Measurements from ENCODE around the gene SLC37A1. TPM values are rescaled to one million over a fixed set of nuclear protein-coding genes. Genes with fewer than 3 reads are reported as not detected.

The SLC37A1 gene
- total RNA-seq, 2 donors from 2014 or later = 98.5 to 118 TPM

DNA sequence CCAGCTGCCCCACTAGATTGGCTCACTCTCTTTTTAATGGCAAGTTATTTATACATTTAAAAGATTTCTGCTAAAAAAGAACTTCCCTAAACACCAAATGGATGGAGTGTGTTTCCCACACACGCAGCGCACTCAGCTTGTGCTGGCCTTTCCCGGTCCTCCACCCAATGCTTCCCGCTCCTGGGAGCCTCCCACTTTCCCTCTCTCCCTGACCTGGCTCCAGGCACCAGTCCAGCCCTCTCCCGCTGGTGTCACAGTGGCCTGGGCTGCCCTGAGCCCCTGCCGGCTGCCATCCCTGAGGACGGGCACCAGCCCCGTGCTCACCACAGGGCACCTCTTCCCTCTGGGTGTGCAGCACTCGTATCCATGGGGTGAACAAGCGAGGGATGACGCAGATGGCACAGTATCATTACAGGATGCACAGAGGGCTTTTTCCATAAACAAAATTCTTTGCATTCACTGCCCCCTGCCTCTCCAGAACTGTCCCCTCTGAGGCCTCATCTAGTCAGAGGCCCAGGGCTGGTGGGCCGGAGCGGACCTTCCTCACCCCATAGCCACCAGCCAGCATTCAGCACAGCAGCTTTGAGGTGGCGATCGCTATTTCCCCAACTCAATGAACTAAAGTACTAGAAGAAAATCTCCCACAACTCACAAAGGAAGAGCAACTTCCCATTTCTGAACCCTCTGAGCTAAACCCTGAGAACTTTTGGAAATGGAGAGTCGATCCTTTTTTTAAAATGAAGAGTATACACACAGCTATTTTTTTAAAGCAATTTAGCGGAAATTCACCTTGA lies 68.5 kb downstream of the SLC37A1 start:
- no peaks in the 10 kb centered on the region for H3K4me1 ChIP-seq
- TF ChIP-seq, protein P1, sequence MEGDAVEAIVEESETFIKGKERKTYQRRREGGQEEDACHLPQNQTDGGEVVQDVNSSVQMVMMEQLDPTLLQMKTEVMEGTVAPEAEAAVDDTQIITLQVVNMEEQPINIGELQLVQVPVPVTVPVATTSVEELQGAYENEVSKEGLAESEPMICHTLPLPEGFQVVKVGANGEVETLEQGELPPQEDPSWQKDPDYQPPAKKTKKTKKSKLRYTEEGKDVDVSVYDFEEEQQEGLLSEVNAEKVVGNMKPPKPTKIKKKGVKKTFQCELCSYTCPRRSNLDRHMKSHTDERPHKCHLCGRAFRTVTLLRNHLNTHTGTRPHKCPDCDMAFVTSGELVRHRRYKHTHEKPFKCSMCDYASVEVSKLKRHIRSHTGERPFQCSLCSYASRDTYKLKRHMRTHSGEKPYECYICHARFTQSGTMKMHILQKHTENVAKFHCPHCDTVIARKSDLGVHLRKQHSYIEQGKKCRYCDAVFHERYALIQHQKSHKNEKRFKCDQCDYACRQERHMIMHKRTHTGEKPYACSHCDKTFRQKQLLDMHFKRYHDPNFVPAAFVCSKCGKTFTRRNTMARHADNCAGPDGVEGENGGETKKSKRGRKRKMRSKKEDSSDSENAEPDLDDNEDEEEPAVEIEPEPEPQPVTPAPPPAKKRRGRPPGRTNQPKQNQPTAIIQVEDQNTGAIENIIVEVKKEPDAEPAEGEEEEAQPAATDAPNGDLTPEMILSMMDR (IDR thresholded peaks at IDR 0.05) = no peak
- H3K9ac ChIP-seq (ENCODE audit: low read depth in 2 of 2, low read length in 2 of 2) = no peak overlapping the region
- no peaks in the 10 kb centered on the region for H3K27me3 ChIP-seq
- no peaks in the 10 kb centered on the region for H3K9me3 ChIP-seq
- no peak overlapping the region for H3K27ac ChIP-seq
- intact Hi-C loops (cut with DNase I) = no loop called here
- no peak overlapping the region for H3K4me3 ChIP-seq
- DNase-seq = no peak
- no peaks in the 10 kb centered on the region for H3K36me3 ChIP-seq

DNA sequence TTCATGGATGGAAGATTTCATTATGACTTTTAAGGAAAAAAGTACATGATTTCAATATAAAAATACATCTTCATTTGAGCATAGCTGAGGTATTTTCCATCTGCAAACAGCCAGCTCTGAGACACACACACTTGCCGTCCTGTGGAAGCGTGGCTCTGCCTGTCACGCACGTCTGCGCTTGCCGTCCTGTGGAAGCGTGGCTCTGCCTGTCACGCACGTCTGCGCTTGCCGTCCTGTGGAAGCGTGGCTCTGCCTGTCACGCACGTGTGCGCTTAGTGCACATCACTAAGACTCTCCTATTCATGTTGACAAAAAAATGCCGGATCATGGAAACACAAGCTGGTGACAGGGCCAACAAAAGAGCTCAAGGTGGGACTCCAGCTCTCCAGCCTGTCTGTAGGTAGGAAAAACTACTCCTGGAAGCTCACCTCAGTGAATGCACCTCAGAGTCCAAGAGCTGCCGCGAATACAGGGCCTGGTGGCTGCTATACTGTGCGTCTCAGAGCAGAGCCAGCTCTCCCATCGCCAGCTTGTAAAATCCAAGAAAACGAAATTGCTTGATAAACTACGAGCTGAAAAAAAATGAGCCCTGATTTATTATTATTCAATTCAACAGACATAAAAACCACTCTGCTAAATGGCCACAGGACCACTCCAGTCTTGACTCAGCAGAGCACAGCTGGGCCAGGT lies 69.3 kb downstream of the SLC37A1 start:
- Histone ChIP-seq H3K9me3 (no peaks in the 10 kb centered on the region), H3K27me3 (no peaks in the 10 kb centered on the region), H3K27ac (no peak overlapping the region), H3K36me3 (no peaks in the 10 kb centered on the region), H3K4me1 (no peaks in the 10 kb centered on the region), H3K9ac (ENCODE audit: low read depth in 2 of 2, low read length in 2 of 2) (no peak overlapping the region), H3K4me3 (no peak overlapping the region)
- no peak for DNase-seq
- TF ChIP-seq, protein P1 (IDR thresholded peaks at IDR 0.05) = no peak
- intact Hi-C loops (cut with DNase I) = no loop called here

DNA sequence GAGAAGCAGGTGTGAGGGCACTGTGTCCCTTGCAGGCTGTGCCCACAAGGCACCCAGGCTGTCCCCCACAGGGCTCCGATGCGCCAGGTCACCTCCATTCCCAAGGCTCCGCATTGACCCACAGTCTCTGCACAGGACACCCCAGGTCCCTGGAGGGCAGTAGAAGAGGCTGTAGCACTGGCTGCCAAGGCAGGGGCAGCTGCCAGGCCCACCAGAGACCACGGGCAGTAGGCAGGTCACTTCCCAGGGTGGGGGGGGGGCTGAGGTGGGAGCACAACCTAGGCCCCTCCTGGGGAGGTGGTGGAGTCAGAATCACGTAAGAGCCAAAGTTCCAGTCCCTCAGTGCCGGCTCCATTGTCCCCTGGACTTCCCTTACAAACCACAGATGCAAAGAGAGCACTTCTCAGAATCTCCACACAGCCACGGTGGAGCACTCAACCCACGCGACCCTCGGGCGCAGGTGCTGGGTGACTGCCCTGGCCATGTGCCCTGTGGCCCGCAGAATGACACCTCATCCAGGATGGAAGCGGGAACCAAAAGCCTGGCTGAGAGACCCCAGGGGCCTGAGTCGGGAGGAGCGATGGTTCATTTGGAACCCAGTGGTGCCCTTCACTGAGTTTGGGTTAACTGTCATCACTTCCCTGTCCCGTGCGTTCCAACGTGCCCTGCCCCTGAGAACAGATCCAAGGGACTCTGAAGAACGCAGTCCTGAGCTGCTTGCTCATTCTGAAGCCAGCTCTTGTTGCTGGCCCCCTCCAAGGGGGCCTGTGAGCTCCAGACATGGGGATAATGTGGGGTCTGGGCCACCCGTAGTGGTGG lies 70.0 kb downstream of the SLC37A1 start:
- Histone ChIP-seq H3K27ac (no peak overlapping the region), H3K4me1 (no peaks in the 10 kb centered on the region), H3K9me3 (no peaks in the 10 kb centered on the region), H3K27me3 (no peaks in the 10 kb centered on the region), H3K9ac (ENCODE audit: low read depth in 2 of 2, low read length in 2 of 2) (no peak overlapping the region), H3K36me3 (no peaks in the 10 kb centered on the region), H3K4me3 (no peak overlapping the region)
- intact Hi-C loops (cut with DNase I) = no loop called here
- no peak for DNase-seq
- TF ChIP-seq, protein P1 (IDR thresholded peaks at IDR 0.05) = no peak

DNA sequence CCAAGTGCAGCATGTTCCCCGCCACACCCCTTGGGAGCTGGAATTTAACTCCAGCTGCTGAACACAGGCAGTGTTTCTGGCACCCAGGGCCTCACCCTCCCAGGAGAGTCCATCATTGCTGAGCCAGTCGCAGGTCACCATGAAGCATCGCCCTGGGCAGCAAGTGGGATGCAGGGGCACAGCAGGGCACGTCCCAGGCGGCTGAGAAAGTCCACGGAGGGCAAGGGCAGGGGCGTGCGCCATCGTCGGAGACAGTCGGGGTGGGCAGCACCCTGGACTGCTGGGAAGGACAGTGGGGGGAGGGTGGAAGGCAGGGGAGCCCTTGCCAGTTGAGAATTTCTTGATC lies 70.6 kb downstream of the SLC37A1 start:
- no peak for DNase-seq
- TF ChIP-seq, protein P1 (IDR thresholded peaks at IDR 0.05) = no peak
- H3K27me3 ChIP-seq = no peaks in the 10 kb centered on the region
- H3K9ac ChIP-seq (ENCODE audit: low read depth in 2 of 2, low read length in 2 of 2) = no peak overlapping the region
- no peaks in the 10 kb centered on the region for H3K4me1 ChIP-seq
- no peaks in the 10 kb centered on the region for H3K36me3 ChIP-seq
- H3K9me3 ChIP-seq = no peaks in the 10 kb centered on the region
- no peak overlapping the region for H3K27ac ChIP-seq
- H3K4me3 ChIP-seq = no peak overlapping the region
- intact Hi-C loops (cut with DNase I) = no loop called here

DNA sequence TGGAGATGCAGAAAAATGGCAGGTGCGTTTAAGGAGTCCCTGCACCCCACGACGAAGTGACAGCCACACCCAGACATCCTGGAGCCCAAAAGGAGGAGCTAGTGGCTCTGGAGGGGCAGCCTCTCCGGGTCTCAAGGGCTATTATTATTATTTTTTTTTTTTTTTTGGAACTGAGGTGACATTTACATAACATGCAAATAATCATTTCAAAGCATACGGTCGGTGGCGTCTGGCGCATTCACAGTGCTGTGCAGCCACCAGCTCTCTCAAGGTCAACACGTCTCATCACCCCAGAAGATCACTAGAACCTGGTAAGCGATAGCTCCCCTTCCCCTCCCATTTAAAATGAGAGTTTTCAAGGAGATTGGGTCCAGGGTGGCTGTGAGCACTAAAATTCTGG lies 72.2 kb downstream of the SLC37A1 start:
- intact Hi-C loops (cut with DNase I) = no loop called here
- TF ChIP-seq, protein P1 (IDR thresholded peaks at IDR 0.05) = no peak
- no peak overlapping the region for H3K27ac ChIP-seq
- no peak overlapping the region for H3K4me3 ChIP-seq
- no peaks in the 10 kb centered on the region for H3K27me3 ChIP-seq
- H3K9me3 ChIP-seq = no peaks in the 10 kb centered on the region
- no peaks in the 10 kb centered on the region for H3K36me3 ChIP-seq
- no peaks in the 10 kb centered on the region for H3K4me1 ChIP-seq
- no peak for DNase-seq
- no peak overlapping the region for H3K9ac ChIP-seq (ENCODE audit: low read depth in 2 of 2, low read length in 2 of 2)

Data from colonic mucosa (tissue), 4 donors.